Activated naive CD4-positive, alpha-beta T cell treated with anti-CD3 and anti-CD28 coated beads for 36 hours (primary cell): Measurements from ENCODE around the gene TTBK2. TPM values are rescaled to one million over a fixed set of nuclear protein-coding genes. Genes with fewer than 3 reads are reported as not detected.

Experiments used
- CTCF ChIA-PET: fragments of 350-600 bp; sonication (Branson Sonifier 250); formaldehyde crosslinking; loops from one replicate; lab custom pipeline; 2021; ENCODE audit warnings: antibody characterized with exemption; lab: Charles Lee
- DNase-seq: peaks from one replicate; pipeline ENCODE4 v3.0.0-alpha.2; 2020
- H3K27ac Mint-ChIP-seq: one replicate; pipeline ENCODE4 v1.8.0; 2021; ENCODE audit warnings: mild to moderate bottlenecking, mixed read lengths
- H3K27me3 Mint-ChIP-seq: one replicate; pipeline ENCODE4 v1.8.0; 2021; ENCODE audit warnings: low read depth, mixed read lengths
- H3K36me3 Mint-ChIP-seq: one replicate; pipeline ENCODE4 v1.8.0; 2021; ENCODE audit warnings: low read depth, mixed read lengths
- H3K4me1 Mint-ChIP-seq: one replicate; pipeline ENCODE4 v1.8.0; 2021; ENCODE audit warnings: low read depth, mixed read lengths
- H3K4me3 Mint-ChIP-seq: one replicate; pipeline ENCODE4 v1.8.0; 2021; ENCODE audit warnings: mild to moderate bottlenecking, moderate library complexity, mixed read lengths
- H3K9me3 Mint-ChIP-seq: one replicate; pipeline ENCODE4 v1.8.0; 2021; ENCODE audit warnings: mixed read lengths
- intact Hi-C: fragments of 100-400 bp; cut with micrococcal nuclease; formaldehyde crosslinking; loops from one replicate; pipeline ENCODE4 v1.15.1; 2023
- total RNA-seq, 2 experiments: library from RNA; stranded (reverse); gene quantifications; one replicate each; pipeline ENCODE4 v1.2.3, GENCODE V29; 2021

The TTBK2 gene
- total RNA-seq, 2 experiments from 2014 or later, result 13.5 to 15.7 TPM

GRCh38 chr15:42729409-42729808, 191.2 kb downstream of the TTBK2 start:
- DNase-seq, result no peak
- Mint-ChIP-seq H3K9me3 (no peaks in the 10 kb centered on the region), H3K4me1 (peaks cover 1% of the 10 kb centered on the region), H3K4me3 (no peak overlapping the region), H3K27ac (no peak overlapping the region), H3K36me3 (peaks cover 41% of the 10 kb centered on the region), H3K27me3 (no peaks in the 10 kb centered on the region)
- intact Hi-C loops, result no loop called here
- CTCF ChIA-PET, result no interaction called here

- CTCF ChIA-PET, result no interaction called here
- Mint-ChIP-seq H3K4me3 (no peak overlapping the region), H3K27me3 (no peaks in the 10 kb centered on the region), H3K4me1 (no peaks in the 10 kb centered on the region), H3K9me3 (no peaks in the 10 kb centered on the region), H3K27ac (no peak overlapping the region), H3K36me3 (peaks cover 41% of the 10 kb centered on the region)
- DNase-seq, result no peak
- intact Hi-C loops, result no loop called here
Observed at GRCh38 chr15:42728972-42729371, 191.6 kb downstream of the TTBK2 start.

- intact Hi-C loops, result no loop called here
- Mint-ChIP-seq H3K4me3 (no peak overlapping the region), H3K9me3 (no peaks in the 10 kb centered on the region), H3K4me1 (no peaks in the 10 kb centered on the region), H3K27me3 (no peaks in the 10 kb centered on the region), H3K36me3 (peaks cover 41% of the 10 kb centered on the region), H3K27ac (no peak overlapping the region)
- no peak for DNase-seq
- CTCF ChIA-PET, result no interaction called here
Observed at GRCh38 chr15:42728560-42728959, 192.0 kb downstream of the TTBK2 start.

- H3K4me1 Mint-ChIP-seq, result no peaks in the 10 kb centered on the region
- intact Hi-C loops, result no loop called here
- no peak for DNase-seq
- CTCF ChIA-PET, result no interaction called here
- no peak overlapping the region for H3K4me3 Mint-ChIP-seq
- peaks cover 38% of the 10 kb centered on the region for H3K36me3 Mint-ChIP-seq
- H3K9me3 Mint-ChIP-seq, result no peaks in the 10 kb centered on the region
- no peaks in the 10 kb centered on the region for H3K27me3 Mint-ChIP-seq
- H3K27ac Mint-ChIP-seq, result no peak overlapping the region
Observed at GRCh38 chr15:42727750-42728381, 192.7 kb downstream of the TTBK2 start.

- Mint-ChIP-seq H3K36me3 (peaks cover 29% of the 10 kb centered on the region), H3K27ac (no peak overlapping the region), H3K9me3 (no peaks in the 10 kb centered on the region), H3K4me3 (no peak overlapping the region), H3K4me1 (no peaks in the 10 kb centered on the region), H3K27me3 (no peaks in the 10 kb centered on the region)
- intact Hi-C loops, result no loop called here
- CTCF ChIA-PET, result interaction anchor here (0.6 to 0.7 kb wide), 2 partner anchors 559 to 616 kb away, joined by 3 to 6 read pairs; no protein-coding TSS in a partner anchor
- no peak for DNase-seq
Observed at GRCh38 chr15:42726114-42726513, 194.5 kb downstream of the TTBK2 start.

GRCh38 chr15:42725331-42725903, 195.2 kb downstream of the TTBK2 start:
- H3K4me3 Mint-ChIP-seq, result no peak overlapping the region
- H3K9me3 Mint-ChIP-seq, result no peaks in the 10 kb centered on the region
- no peaks in the 10 kb centered on the region for H3K4me1 Mint-ChIP-seq
- CTCF ChIA-PET, result interaction anchor here (0.7 kb wide), 1 partner anchor 560 kb away, joined by 6 read pairs; no protein-coding TSS in a partner anchor
- peaks cover 26% of the 10 kb centered on the region for H3K36me3 Mint-ChIP-seq
- H3K27ac Mint-ChIP-seq, result no peak overlapping the region
- DNase-seq, result no peak
- no peaks in the 10 kb centered on the region for H3K27me3 Mint-ChIP-seq
- intact Hi-C loops, result no loop called here

- Mint-ChIP-seq H3K9me3 (no peaks in the 10 kb centered on the region), H3K27me3 (no peaks in the 10 kb centered on the region), H3K4me3 (no peak overlapping the region), H3K27ac (no peak overlapping the region), H3K4me1 (no peaks in the 10 kb centered on the region), H3K36me3 (peaks cover 21% of the 10 kb centered on the region)
- CTCF ChIA-PET, result interaction anchor here (1.4 kb wide), 1 partner anchor 202 kb away, joined by 5 read pairs; no protein-coding TSS in a partner anchor
- intact Hi-C loops, result no loop called here
- DNase-seq, result no peak
Observed at GRCh38 chr15:42724276-42724675, 196.3 kb downstream of the TTBK2 start.

- Mint-ChIP-seq H3K4me1 (no peaks in the 10 kb centered on the region), H3K36me3 (peaks cover 19% of the 10 kb centered on the region), H3K27ac (no peak overlapping the region), H3K9me3 (no peaks in the 10 kb centered on the region), H3K4me3 (no peak overlapping the region), H3K27me3 (no peaks in the 10 kb centered on the region)
- DNase-seq, result no peak
- intact Hi-C loops, result no loop called here
- CTCF ChIA-PET, result interaction anchor here (0.6 to 1.5 kb wide), 3 partner anchors 13 to 203 kb away, joined by 3 to 5 read pairs (median 4); no protein-coding TSS in a partner anchor
Observed at GRCh38 chr15:42723068-42723467, 197.5 kb downstream of the TTBK2 start.

GRCh38 chr15:42721916-42722315, 198.7 kb downstream of the TTBK2 start:
- DNase-seq, result no peak
- Mint-ChIP-seq H3K27me3 (no peaks in the 10 kb centered on the region), H3K27ac (no peak overlapping the region), H3K36me3 (peaks cover 17% of the 10 kb centered on the region), H3K4me3 (no peak overlapping the region), H3K9me3 (no peaks in the 10 kb centered on the region), H3K4me1 (no peaks in the 10 kb centered on the region)
- CTCF ChIA-PET, result interaction anchor here (1.5 kb wide), 1 partner anchor 14 kb away, joined by 4 read pairs; no protein-coding TSS in a partner anchor
- intact Hi-C loops, result no loop called here

GRCh38 chr15:42721016-42721415, 199.6 kb downstream of the TTBK2 start:
- CTCF ChIA-PET, result interaction anchor here (1.3 kb wide), 1 partner anchor 15 kb away, joined by 3 read pairs; no protein-coding TSS in a partner anchor
- Mint-ChIP-seq H3K4me3 (no peak overlapping the region), H3K36me3 (peaks cover 14% of the 10 kb centered on the region), H3K27me3 (no peaks in the 10 kb centered on the region), H3K4me1 (no peaks in the 10 kb centered on the region), H3K9me3 (no peaks in the 10 kb centered on the region), H3K27ac (no peak overlapping the region)
- DNase-seq, result no peak
- intact Hi-C loops, result no loop called here

- intact Hi-C loops, result no loop called here
- H3K9me3 Mint-ChIP-seq, result no peaks in the 10 kb centered on the region
Observed at GRCh38 chr15:42720071-42720470, 200.5 kb downstream of the TTBK2 start.

GRCh38 chr15:42719043-42719442, 201.5 kb downstream of the TTBK2 start:
- H3K27ac Mint-ChIP-seq, result no peak overlapping the region

More at GRCh38 chr15:42720071-42720470, 200.5 kb downstream of the TTBK2 start:
- H3K27ac Mint-ChIP-seq, result no peak overlapping the region
- no peaks in the 10 kb centered on the region for H3K4me1 Mint-ChIP-seq
- CTCF ChIA-PET, result interaction anchor here (1.3 to 1.6 kb wide), 2 partner anchors 14 to 206 kb away, joined by 3 to 5 read pairs; no protein-coding TSS in a partner anchor
- no peaks in the 10 kb centered on the region for H3K27me3 Mint-ChIP-seq
- DNase-seq, result no peak
- H3K4me3 Mint-ChIP-seq, result no peak overlapping the region
- peaks cover 9% of the 10 kb centered on the region for H3K36me3 Mint-ChIP-seq

More at GRCh38 chr15:42719043-42719442, 201.5 kb downstream of the TTBK2 start:
- Mint-ChIP-seq H3K9me3 (no peaks in the 10 kb centered on the region), H3K4me1 (no peaks in the 10 kb centered on the region), H3K36me3 (peaks cover 1% of the 10 kb centered on the region), H3K27me3 (no peaks in the 10 kb centered on the region), H3K4me3 (no peak overlapping the region)
- no peak for DNase-seq
- intact Hi-C loops, result no loop called here
- CTCF ChIA-PET, result interaction anchor here (1.6 kb wide), 1 partner anchor 207 kb away, joined by 5 read pairs; no protein-coding TSS in a partner anchor
